HG02938 (cell line): ENCODE results near the gene HLA-B.
"Not testable (repeated sequence)": the region's sequence is repeated elsewhere in the genome, so short reads cannot be mapped to it uniquely, and the experiment has no call there.

Experiments used
- ATAC-seq: cut with Tn5 transposase; IDR thresholded peaks from one replicate; pipeline ENCODE4 v1.9.1; 2021; ENCODE audit warnings: mild to moderate bottlenecking, moderate library complexity; ENCODE audit not compliant: unreplicated experiment

HLA-B gene

DNA sequence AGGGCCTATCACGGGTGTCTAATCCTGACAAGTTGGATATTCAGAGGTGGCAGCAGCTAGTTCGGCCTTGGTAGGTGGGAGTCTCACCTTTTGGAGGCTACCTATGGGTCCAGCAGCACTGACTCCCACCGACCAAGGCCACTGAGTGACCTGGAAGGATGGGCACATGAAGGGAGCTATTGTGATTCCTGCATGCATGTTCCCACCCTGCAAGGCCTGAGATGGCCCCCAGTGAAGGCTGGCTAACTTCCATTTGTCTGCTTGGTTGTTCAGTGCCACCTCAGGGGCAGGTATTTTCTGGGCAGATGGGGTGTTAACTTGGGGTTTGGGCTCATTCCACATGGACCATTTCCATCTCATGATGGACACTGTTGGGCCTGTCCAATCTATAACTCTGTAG, 28.1 kb upstream of the HLA-B start:
- no peak for ATAC-seq

DNA sequence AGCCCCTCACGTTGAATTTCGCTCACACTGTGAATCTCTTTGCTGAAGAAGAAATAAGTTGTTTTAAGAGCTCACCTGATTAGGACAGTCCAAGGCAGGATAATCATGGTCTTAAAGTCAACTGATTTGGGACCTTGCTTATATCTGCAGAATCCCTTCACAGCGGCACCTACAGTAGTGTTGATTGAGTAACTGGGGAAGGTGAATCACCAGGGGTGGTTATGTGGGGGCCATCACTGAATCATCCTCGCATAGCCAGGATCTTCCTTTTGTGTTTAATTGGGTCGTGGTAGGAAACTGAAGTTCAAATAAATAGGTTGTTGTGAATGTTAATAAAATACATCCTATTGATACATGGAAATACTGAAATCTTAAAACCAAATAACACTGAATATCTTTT, 26.2 kb upstream of the HLA-B start:
- no peak for ATAC-seq

DNA sequence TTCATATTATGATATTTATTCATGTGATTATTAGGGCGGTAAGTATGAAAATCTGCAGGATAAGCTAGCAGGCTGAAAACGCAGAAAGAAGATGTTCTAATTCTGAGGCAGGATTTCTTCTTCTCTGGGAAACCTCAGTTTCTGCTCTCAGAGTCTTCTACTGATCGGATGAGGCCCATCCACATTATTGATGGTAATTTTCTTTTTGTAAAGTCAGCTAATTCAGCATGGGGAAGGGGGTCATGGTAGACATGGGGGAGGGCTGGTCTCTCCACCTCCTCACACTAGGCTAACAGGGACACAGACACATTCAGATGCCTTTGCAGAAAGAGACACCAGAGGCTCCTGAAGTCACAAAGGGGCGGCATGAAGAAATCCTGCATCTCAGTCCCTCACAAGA, 24.7 kb upstream of the HLA-B start:
- ATAC-seq: no peak

DNA sequence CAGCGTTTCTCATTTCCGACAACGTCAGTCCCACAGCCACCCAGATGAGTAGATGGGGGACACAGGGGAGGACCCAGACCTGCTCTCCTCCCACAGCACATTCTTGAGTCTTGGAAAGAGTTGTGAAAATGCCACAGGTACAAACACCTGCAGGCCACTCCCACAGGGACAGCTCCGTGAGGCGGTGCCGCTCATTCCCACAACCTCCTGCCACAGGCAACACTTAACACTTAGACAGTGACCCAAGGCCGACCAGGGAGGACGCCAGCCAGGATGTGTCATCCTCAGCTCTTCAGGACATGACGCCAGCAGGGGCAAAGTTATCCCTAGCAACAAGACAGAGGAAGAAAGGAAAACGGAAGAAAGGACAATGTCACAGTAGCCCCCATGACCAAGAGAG, 22.9 kb upstream of the HLA-B start:
- ATAC-seq: no peak

DNA sequence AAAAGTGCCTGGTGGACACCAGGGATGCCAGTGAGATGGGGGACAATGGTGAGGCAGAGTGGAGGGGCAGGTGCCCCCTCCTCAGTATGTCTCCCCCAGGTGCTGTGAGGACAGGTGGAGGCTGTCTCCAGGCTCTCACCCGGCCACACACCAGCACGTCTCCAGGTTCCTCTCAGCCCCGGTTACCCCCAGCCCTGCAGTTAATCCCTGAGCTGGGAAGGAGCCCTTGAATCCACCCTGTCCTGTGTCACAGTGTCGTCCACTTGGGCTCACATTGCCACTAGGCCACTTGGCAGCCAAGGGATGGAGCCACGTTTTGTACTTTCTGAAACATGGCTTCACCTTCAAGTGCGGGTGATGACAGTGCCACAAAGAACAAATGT, 21.7 kb upstream of the HLA-B start:
- ATAC-seq: no peak

DNA sequence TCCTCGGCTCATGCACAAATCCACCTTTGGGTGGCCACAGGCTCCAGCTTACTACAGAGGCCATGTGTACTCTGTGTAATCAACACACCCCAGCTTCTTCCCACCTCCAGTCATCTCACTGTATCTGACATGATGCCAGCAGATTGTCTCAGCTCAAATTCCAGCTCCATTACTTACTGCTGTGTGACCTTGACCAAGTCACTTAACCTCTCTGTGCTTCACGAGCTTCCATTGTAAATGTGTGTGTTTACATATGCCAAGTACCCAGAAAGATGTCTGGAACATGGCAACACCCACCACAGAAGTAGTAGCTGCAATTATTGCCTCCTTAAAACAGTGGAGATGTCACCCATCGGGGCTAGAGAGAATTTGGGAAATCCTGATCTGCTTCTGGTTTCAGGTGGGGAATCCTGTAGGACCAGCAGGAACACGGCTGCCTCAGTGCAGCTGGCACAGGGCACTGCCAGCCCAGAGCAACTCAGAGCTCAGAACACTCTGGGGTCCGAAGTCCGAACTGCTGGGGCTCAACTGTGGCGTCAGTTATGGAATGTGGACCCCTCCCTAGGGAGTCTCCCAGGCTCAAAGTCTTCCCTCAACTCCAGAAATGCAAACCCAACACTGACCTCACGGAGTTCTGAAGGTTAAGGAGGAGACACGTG, 21.2 kb upstream of the HLA-B start:
- no peak for ATAC-seq

DNA sequence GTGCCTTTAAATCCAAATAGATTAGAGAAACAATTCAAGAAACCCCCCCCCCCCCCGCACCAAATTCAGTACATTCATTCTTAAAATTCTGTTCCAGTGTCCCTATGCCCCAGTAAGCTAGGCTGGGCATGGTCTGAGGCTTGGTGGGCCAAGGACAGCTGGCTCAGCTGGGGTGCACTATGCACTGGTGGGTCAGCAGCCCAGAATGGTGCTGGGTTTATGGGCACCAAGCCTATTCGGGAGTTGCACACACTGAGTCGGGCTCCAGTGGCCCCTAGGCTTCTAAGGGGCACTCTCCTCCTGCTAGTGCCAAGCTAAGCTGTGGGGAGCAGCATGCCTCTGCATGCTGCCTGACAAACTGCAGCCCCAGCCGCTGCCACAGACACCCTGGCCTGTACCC, 20.1 kb upstream of the HLA-B start:
- ATAC-seq: no peak

DNA sequence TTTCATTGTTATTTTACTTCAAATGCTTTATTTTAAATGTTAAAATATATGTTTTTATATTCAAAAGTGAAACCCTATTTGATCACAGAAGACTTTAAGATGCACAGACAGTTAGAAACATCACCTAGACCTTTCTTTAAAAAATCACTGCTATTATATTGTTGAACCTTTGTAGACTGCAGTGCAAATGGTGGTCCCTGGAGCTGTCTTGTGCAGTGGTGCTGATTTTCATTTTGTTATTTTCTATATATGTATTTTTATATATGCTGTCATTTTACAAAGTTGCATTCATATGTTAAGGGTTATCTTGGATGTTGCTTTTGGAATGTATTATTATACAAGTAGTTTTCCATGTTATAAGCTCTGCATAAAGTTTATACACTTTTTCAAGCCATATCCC, 18.7 kb upstream of the HLA-B start:
- ATAC-seq: no peak

- ATAC-seq: not testable (repeated sequence)
Observed at GRCh38 chr6:31374118-31374517, 17.1 kb upstream of the HLA-B start.

- ATAC-seq: no peak
Observed at GRCh38 chr6:31368461-31368860, 11.5 kb upstream of the HLA-B start.

GRCh38 chr6:31366693-31367470, 9.9 kb upstream of the HLA-B start:
- ATAC-seq: peak; percentile 52

GRCh38 chr6:31365864-31366263, 8.9 kb upstream of the HLA-B start:
- no peak for ATAC-seq

GRCh38 chr6:31363811-31364210, 6.8 kb upstream of the HLA-B start:
- no peak for ATAC-seq

GRCh38 chr6:31362751-31363150, 5.8 kb upstream of the HLA-B start:
- ATAC-seq: no peak

DNA sequence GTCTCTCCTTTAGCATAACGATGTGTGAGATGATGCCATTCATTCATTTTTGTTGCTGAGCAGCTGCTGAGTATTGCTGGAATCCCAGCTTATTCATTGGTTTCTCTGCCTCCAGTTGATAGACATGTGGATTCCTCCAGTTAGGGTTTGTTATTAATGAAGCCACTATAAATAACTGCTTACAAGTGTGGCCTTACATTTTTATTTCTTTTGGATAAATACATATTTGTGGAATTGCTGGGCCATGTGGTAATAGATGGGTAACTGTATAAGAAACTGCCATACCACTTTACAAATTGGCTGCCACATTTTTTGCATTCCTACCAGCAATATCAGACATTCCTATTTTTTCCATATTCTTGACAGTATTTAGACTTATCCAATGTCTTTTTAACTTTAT, 2.6 kb upstream of the HLA-B start:
- ATAC-seq: no peak

DNA sequence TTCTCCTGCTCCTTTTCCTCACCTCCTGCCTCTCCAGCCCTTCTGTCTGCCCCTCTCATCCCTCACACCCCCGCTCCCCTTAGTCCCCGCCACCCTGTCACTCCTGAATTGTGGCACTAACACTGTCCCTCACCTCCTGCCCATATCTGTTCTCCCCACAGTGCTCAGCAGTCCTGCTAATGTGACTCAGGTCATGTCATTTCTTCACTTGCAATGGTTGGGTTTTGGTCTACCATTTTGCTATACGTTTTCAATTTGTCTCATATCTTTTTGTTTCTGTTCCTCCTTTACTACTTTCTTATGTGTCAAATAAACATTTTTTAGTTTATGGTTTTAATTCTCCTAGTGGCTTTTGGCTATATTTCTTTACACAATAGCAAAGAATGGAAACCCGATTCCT, 1.3 kb upstream of the HLA-B start:
- ATAC-seq: no peak

GRCh38 chr6:31357886-31358285, 907 bp upstream of the HLA-B start:
- no peak for ATAC-seq

DNA sequence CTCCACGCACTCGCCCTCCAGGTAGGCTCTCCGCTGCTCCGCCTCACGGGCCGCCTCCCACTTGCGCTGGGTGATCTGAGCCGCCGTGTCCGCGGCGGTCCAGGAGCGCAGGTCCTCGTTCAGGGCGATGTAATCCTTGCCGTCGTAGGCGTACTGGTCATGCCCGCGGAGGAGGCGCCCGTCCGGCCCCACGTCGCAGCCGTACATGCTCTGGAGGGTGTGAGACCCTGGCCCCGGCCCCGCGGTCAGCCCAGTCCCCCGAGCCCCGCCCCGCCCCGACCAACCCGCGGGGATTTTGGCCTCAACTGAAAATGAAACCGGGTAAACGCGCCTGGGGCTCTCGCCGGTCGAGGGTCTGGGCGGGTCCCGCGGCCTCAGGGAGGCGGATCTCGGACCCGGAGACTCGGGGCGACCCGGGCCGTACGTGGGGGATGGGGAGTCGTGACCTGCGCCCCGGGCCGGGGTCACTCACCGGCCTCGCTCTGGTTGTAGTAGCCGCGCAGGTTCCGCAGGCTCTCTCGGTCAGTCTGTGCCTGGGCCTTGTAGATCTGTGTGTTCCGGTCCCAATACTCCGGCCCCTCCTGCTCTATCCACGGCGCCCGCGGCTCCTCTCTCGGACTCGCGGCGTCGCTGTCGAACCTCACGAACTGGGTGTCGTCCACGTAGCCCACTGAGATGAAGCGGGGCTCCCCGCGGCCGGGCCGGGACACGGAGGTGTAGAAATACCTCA, 598 bp downstream of the HLA-B start:
- peak; percentile 10 for ATAC-seq

DNA sequence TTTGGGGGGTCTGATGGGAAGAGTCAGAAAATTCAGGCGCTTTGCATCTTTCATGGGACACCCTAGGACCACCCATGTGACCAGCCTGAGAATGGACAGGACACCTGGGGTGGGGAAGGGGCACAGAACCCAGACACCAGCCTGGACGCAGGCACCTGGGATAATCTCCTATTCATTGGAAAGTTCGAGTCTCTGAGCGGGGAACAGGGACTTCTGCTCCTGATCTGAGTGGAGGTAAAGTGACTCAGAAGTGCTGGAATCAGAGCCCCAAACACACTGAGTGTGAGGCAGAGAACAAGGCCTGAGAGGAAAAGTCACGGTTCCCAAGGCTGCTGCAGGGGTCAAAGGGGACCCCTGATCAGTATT, 1.4 kb downstream of the HLA-B start:
- ATAC-seq: no peak

DNA sequence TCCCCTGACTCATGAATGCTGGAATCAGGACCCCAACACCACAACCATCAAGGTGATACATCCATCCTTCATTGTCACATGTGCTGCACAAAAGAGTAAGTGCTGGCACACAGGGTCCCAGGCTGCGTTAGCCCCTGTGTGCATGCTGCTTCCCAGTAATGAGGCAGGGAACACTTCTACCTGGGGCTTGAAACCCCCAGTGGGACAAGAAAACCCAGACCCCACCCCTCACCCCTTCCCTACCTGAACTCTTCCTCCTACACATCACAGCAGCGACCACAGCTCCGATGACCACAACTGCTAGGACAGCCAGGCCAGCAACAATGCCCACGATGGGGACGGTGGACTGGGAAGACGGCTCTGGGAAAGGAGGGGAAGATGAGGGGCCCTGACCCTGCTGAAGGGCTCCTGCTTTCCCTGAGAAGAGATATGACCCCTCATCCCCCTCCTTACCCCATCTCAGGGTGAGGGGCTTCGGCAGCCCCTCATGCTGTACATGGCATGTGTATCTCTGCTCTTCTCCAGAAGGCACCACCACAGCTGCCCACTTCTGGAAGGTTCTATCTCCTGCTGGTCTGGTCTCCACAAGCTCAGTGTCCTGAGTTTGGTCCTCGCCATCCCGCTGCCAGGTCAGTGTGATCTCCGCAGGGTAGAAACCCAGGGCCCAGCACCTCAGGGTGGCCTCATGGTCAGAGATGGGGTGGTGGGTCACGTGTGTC, 2.0 kb downstream of the HLA-B start:
- ATAC-seq: no peak

GRCh38 chr6:31354158-31354863, 2.7 kb downstream of the HLA-B start:
- ATAC-seq: no peak
